ENCODE results near the gene HSPA13.
"Not testable (repeated sequence)": the region's sequence is repeated elsewhere in the genome, so short reads cannot be mapped to it uniquely, and the experiment has no call there.

The HSPA13 gene, protein sequence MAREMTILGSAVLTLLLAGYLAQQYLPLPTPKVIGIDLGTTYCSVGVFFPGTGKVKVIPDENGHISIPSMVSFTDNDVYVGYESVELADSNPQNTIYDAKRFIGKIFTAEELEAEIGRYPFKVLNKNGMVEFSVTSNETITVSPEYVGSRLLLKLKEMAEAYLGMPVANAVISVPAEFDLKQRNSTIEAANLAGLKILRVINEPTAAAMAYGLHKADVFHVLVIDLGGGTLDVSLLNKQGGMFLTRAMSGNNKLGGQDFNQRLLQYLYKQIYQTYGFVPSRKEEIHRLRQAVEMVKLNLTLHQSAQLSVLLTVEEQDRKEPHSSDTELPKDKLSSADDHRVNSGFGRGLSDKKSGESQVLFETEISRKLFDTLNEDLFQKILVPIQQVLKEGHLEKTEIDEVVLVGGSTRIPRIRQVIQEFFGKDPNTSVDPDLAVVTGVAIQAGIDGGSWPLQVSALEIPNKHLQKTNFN

DNA sequence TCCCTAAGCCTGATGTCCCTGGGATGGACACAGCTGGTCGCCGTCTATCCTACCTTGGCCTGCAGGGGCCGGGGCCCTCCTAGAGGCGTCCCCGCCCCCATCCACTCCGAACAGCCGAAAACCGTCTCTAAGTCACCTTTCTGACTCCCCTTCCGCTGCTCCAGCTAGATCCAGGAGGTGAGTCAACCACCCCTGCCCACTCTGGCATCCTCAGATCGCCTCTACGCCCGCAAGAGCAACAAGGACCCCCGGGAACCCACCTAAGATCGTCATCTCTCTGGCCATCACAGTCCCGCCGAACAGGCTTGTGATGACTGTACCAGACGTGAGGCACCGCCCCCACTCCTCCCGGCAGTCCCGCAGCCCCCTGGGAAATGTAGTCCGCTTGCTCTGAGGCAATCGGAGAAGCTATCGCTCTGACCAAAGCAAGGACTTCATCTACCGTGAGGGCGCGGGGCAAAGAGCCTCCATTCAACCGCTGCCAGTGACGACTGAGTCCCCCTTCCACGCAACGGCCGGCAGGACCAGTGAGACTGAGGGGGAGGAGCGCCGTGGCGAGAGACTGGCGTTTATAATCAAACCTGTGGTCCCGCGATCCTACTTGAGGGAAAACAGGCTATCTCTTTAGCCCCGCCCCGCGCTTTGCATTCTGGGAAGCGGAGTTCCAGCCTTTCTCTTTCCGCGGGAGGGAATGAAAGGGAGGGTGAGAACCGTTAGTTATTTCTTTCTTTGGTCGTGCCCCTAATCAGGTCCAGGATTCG, at the start of gene HSPA13:
TSS of gene HSPA13 (minus strand) at position 312 of the 761 bp plus-strand sequence. CDS start at position 285, 27 bp downstream.
- DNase-seq (ENCODE audit: low spot score): peak; percentile 99

DNA sequence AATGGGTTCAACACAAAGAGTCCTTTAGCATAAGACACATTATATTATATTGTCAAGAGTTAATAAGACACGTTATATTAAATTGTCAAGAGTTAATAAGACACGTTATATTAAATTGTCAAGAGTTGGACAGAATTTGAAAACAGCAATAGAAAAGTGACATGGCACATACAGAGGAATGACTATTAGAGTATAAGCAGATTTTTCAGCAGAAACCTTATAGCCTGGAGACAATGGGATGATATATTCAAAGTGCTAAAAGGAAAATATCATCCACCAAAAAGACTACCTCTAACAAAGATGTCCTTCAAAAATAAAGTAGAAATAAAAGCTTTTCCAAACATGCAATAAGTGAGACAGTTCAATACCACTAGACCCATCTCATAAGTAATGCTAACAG, 36.0 kb upstream of the HSPA13 start:
- DNase-seq (ENCODE audit: low spot score): no peak

DNA sequence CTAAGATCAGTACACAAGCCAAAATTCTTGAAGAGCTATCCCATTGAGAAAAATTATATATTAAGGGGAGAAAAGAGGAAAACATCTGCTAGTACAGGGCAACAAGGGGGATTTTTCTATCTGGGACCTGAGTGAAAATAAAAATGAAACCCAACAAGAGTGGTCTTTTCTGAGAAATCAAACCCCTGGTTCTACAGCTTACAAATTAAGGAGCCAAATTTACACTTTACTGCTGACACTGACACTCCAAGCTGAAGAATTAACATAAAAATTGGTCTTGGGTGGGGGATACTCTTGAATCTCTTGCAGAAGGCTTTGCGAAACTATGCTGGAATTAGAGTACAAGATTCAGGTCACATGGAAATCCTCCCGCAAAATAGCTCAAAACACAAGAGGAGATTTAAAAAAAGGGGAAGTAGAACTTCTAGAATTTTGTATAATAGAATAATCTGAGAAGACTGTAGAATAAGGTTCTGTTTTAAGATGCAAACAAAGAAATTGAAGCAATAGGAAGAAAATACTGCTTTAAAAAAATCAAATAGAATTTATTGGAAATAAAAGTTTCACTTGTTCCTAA, 32.1 kb upstream of the HSPA13 start:
- DNase-seq (ENCODE audit: low spot score): no peak

DNA sequence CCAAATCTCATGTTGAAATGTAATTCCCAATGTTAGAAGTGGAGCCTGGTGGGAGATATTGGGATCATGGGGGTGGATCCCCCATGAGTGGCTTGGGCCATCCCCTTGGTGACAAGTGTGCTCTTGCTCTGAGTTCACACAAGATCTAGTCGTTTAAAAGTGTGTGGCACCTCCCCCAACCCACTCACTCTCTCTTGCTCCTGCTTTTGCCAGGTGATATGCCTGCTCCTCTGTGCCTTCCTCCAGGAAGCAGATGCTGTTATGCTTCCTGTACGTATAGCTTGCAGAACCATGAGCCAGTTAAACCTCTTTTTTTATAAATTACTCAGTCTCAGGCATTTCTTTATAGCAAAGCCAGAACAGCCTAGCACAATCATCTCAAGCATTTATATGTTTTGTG, 23.0 kb upstream of the HSPA13 start:
- DNase-seq (ENCODE audit: low spot score): no peak

DNA sequence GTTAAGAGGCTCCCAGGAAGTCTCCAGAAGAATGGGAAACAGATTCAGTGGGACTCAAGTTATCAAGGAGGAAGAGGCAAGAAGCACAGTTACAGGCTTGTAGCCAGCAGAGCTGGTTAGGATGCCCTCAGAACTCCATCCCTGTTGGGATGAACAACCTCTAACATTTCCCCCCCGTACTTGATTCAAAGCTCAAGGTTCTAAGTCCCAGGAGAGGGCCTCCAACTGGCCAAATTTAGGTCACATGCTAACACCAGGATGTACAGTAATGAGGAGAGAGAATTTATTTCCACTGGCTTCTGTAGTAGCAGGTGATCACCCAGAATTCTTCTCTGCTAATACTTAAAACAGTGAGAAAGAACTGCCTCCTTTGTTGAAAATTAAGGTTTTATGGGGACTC, 22.3 kb upstream of the HSPA13 start:
- DNase-seq (ENCODE audit: low spot score): no peak

DNA sequence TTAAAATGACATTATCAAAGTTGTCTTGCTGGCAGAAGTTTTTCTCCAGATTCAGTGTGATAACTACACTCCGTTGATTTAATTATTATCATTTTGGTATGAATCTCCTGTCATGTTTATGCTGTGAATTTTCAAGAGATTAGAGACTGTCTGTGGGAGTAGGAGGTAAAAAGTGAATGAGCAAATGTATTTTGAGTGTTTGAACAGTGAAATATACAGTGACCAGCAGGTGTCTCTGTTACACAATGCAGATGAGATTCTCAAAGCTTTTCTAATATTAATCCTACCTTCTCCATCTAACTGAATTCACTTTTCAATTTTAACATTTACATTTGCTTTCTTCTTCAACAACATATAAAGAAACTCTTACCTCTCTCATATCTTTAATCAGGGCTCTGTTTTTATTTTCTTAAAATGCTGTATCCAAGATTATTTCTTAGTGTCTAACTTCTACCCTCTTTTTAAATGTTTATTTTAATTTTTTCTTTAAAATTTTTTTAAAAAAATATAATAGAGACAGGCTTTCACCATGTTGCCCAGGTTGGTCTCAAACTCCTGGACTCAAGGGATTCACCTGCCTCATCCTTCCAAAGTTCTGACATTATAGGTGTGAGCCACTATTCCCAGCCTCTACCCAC, 20.9 kb upstream of the HSPA13 start:
- DNase-seq (ENCODE audit: low spot score): peak; percentile 61

DNA sequence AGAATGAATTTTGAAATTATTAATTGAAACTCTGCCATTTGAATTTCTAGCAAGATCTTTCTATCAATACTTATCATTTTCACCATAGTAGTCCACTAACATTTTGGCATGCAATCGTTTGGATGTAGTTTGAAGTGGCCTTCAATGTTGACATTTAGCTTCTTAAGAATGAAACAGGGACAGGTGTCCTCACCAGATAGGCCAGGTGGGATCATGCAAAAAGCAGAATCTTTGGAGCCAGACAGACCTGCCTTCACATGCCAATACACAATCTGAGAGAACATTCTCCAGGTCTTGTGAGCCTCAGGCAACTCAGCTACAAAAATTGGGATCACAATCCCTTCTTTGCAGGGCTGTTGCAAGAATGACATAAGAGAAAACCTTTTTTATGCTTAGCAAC, 18.3 kb upstream of the HSPA13 start:
- no peak for DNase-seq (ENCODE audit: low spot score)

DNA sequence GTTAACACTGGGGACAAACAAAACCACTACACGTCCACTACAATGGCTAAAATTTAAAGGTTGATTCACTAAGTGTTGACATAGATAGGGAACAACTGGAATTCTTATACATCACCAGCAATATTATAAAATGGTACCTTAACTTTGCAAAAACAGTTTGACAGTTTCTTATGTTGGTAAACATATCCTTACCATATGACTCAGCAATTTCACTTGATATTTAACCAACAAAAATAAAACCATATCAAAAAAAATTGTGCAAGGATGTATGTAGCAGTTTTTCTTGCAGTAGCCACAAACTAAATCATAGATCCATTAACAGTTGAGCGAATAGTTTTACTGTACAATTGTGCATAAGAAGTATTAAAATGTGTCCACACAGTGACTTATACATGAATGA, 5.3 kb upstream of the HSPA13 start:
- DNase-seq (ENCODE audit: low spot score): peak; percentile 46

DNA sequence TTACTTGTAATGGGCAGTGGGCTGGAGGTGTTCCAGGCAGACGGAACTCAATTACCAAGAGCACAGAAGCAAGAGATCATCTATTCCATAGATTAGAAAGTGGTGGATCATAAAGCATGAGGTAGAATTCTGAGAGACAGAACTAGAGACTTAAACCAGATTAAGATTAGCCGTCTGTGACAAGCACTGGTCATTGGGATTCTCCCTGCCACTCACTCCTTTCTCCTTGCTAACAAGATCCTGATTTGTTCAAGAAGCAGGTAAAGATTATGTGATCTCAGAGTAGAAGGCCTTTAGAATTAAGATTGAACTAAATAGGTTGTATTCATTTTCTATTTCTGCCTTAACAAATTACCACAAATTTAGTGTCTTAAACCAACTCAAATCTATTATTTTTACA, 1.5 kb upstream of the HSPA13 start:
- no peak for DNase-seq (ENCODE audit: low spot score)

DNA sequence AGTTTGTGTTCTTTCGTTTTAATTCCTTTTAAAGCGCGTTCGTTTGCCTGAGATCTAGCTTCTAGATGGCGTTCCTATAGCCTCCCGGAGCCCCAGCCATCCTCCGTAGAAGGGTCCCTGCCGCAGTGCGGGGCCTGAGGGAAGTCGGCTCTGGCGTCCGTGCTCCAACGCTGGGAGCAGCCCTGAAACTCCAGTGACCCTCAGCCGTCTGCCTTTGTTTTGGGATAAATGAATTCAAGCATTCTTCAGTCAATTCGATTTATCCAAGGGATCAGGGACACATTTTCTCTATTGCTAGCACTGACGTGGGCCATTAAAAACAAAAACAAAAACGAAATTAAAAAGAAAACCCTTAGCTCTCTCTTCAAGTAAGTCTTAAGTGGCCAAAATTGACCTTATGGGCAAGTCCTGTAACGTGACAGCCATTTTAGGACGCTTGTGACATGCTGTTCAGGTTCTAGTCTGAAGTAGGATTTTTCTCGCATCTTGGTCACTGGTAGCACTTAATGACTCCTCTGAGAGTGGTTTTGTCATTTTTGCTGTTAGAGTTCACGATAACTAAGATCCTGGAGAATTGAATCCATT, 742 bp upstream of the HSPA13 start:
- peak; percentile 56 for DNase-seq (ENCODE audit: low spot score)

DNA sequence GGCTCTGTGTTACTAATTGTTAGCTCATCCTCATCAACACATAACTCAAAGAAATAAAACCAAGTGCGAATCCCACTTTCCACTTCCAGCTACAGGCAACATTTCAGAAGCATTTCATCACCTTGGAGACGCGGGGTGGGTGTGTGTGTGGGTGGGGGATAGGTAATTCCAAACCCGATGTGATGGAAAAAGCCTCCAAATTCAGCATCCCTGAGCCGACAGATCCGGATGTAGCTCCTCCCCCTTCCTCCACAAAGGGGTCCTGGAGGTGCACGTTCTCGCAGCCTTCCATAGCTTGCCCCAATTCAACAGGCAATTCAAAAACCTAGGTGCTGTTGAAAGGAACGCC, 486 bp downstream of the HSPA13 start:
- no peak for DNase-seq (ENCODE audit: low spot score)

DNA sequence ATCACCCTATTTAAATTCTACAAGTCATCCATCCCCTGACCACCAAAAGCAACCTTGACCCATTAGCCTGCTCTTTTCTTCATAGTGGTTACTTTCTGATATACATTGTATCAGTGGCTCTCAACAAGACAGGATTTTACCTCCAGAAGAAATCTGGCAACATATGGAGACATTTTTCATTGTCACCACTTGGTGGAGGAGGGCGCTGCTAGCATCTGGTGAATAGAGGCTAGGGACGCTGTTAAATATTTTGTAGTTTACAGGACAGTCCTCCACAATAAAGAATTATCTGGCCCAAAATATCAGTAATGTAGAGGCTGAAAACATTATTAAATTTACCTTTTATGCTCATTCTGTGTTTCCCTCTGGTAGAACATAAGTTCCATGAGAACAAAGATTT, 6.1 kb downstream of the HSPA13 start:
- DNase-seq (ENCODE audit: low spot score): no peak

DNA sequence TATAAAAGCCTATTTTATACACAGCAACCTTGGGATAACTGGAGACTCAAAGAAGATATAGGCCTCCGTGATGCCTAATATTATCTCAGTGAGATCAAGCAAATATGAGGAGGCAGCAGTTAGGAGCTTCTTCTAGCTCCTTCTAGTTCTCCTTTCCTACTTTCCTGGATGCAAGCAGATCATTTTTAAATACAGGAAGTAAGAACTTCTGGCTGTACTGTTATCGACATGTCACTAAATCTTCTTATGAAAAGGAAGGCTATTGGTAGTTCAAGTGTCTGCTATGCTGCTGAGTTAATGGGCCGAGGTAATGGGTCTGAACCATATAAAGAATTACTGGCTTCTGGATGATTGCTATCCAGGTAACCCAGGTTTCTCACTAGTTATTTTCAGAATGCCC, 15.9 kb downstream of the HSPA13 start:
- DNase-seq (ENCODE audit: low spot score): no peak

DNA sequence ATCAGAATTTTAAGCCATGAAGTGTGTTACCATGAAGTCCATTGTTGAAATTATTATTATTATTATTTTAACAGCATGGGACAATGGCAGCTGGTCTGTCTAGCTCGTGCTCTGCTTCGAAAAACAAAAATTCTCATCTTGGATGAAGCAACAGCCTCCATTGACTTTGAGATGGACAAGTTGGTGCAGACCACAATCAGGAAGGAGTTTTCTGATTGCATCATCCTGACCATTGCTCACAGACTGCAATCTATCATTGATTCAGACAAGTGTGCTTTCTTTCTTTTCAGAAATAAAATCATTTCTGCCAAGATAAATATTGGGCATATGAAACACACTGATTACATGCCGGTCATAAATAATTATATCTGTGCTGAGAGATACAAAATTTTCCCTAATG, 21.0 kb downstream of the HSPA13 start:
- no peak for DNase-seq (ENCODE audit: low spot score)

DNA sequence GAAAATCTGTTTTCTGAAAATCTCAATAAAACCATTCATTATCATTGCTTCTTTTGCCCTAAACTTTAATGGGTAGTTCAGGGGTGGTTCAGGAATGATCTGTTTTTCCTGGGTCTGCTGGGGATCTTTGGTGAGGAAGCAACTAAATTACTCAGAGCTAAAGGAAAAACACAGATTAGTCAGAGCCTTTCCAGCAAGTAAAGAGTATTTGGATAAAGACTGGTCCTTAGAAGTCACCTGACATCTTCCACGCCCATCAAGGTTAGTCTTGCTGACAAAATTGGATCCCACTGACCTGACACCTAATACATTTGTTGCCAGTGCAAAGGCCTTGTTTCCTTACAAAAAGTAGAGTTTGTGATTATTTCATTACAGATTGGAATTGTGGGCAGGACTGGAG, 24.2 kb downstream of the HSPA13 start:
- DNase-seq (ENCODE audit: low spot score): no peak

DNA sequence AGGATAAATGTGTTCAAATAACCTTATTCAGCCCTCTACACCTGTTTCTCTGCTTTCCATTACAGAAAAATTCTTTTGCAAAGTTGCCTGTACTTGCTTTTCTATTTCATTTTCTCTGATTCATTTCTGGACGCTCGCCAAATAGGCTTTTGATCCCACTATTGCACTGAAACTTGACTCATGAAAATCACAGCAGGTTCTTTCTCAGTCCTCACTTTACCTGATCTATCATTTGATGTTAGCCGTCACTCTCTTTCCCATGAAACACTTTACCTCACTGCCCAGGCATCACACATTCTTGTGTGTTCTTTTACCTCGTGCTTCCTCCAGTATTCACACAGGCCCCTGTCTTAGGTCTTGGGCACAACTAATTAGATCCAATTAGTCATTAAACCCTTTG, 26.2 kb downstream of the HSPA13 start:
- DNase-seq (ENCODE audit: low spot score): no peak

DNA sequence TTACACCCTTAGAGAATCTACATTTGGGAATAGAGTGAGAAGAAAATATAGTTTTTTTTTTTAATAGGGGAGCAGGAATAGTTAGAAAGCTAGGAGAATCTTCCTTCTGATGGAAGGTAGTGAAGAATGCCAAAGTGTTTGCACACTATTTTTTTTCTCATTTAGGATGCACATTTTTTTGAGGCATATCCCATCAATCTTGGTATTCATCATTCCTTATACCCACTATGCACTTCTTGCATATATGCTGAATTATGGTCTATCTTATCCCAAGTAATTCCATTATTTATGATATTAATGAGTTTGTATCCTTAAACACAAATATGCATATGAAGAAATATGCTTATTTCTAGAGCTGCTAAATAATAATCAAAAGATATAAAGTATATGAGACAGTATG, 28.4 kb downstream of the HSPA13 start:
- DNase-seq (ENCODE audit: low spot score): no peak

DNA sequence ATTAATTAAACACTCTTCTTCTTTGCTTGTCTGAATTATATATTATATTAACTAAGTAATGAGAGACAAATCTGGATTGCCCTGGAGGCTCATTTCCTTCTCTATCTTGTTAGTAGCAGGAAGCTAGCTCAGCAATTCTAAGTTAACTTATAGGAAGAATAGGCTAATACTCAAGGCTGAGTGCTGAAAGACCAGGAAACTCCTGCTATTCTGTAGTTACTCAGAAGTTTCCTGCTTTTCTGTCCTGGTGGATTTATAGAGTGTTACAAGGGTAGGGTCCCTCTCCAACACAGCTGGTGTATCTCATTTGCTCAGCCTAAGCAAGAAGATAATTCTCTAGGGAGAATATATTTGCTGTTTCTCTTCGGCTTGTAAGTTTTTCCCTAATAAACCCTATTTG, 29.2 kb downstream of the HSPA13 start:
- no peak for DNase-seq (ENCODE audit: low spot score)

DNA sequence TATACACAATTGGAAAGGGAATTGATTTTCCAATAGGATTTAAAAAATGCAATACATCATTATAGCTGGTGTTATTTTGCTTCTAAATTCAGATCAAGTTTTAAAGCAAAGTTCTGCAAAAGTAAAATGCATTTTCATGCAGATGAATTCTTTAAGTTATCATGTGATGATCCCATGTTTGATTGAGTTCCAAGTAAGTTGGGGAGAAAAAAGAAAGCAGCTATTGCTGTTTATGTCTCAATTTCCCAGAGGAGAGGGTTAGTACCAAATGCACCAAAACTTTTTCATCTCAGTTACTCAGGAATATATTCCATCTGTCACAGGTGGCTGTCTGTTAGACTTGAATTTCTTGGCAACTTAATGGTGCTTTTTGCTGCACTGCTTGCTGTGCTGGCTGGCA, 29.7 kb downstream of the HSPA13 start:
- no peak for DNase-seq (ENCODE audit: low spot score)

DNA sequence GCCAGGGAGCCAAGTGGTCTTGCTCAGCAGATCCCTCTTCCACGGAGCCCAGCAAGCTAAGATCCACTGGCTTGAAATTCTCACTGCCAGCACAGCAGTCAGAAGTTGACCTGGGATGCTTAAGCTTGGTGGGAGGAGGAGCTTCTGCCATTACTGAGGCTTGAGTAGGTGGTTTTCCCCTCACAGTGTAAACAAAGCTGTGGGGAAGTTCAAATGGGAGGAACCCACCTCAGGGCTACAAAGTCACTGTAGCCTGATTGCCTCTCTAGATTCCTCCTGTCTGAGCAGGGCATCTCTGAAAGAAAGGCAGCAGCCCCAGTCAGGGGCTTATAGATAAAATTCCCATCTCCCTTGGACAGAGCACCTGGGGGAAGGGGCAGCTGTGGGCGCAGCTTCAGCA, 55.6 kb downstream of the HSPA13 start:
- not testable (repeated sequence) for DNase-seq (ENCODE audit: low spot score)

DNA sequence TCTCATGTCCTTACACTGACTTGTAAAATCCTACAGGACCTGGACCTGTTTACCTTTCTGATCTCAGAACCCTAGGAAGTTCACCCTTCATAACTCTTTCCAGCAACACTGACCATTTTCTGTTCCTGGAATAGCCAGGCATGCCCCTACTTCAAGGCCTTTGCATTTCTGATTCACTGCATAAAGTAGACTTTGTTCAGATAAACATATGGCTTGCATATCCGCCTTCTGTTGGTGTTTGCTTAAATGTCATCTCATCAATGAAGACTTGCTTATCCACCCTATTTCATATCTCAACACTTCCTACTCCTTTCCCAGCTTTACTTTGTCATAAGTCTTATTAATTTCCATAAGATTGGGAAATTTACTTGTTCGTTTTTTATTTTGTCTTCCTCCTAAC, 57.4 kb downstream of the HSPA13 start:
- no peak for DNase-seq (ENCODE audit: low spot score)

Measured in hematopoietic multipotent progenitor cell treated with erythropoietin and hydrocortisone succinate and interleukin-3 and kit ligand, for 17 days (in vitro differentiated cells).